Smooth muscle cell (in vitro differentiated cells): ENCODE results near the gene CHRM5. TPM values are rescaled to one million over a fixed set of nuclear protein-coding genes. Genes with fewer than 3 reads are reported as not detected.

ENCODE experiments used
- DNase-seq: peaks from one replicate; lab custom pipeline; 2025; ENCODE audit not compliant: unreplicated experiment; lab: John Stamatoyannopoulos, UW
- H2AFZ ChIP-seq: fragments of 200-600 bp; sonication (generic); 2 replicates; pipeline ENCODE4 v1.6.0; 2016; ENCODE audit warnings: antibody characterized with exemption, low read depth, mild to moderate bottlenecking
- H3F3A ChIP-seq: fragments of 200-600 bp; sonication (generic); 2 replicates; pipeline ENCODE4 v1.6.0; 2017; ENCODE audit warnings: antibody characterized with exemption, low read depth
- H3K27ac ChIP-seq: fragments of 200-600 bp; sonication (generic); 2 replicates; pipeline ENCODE4 v1.5.1; 2016; ENCODE audit warnings: low read depth, mild to moderate bottlenecking
- H3K27me3 ChIP-seq: fragments of 200-600 bp; sonication (generic); 2 replicates; pipeline ENCODE4 v1.6.1; 2016; ENCODE audit warnings: low read depth, mild to moderate bottlenecking
- H3K36me3 ChIP-seq: fragments of 200-600 bp; sonication (generic); 2 replicates; pipeline ENCODE4 v1.5.1; 2016; ENCODE audit warnings: low read depth
- H3K4me1 ChIP-seq: fragments of 200-600 bp; sonication (generic); 2 replicates; pipeline ENCODE4 v1.5.1; 2016; ENCODE audit warnings: low read depth
- H3K4me2 ChIP-seq: fragments of 200-600 bp; sonication (generic); 2 replicates; pipeline ENCODE4 v1.6.0; 2016; ENCODE audit warnings: mild to moderate bottlenecking
- H3K4me3 ChIP-seq: fragments of 200-600 bp; sonication (generic); 2 replicates; pipeline ENCODE4 v1.5.1; 2016; ENCODE audit warnings: mild to moderate bottlenecking
- H3K79me2 ChIP-seq: fragments of 200-600 bp; sonication (generic); 2 replicates; pipeline ENCODE4 v1.6.0; 2016; ENCODE audit warnings: low read depth, mild to moderate bottlenecking
- H3K9ac ChIP-seq: fragments of 200-600 bp; sonication (generic); 2 replicates; pipeline ENCODE4 v1.6.0; 2016; ENCODE audit warnings: low read depth
- H3K9me3 ChIP-seq: fragments of 200-600 bp; sonication (generic); replicated peaks from 2 replicates; pipeline ENCODE4 v1.5.1; 2016; ENCODE audit warnings: low read depth
- H4K20me1 ChIP-seq: fragments of 200-600 bp; sonication (generic); 2 replicates; pipeline ENCODE4 v1.6.0; 2016; ENCODE audit warnings: low read depth
- WGBS: methylation state at CpG from one replicate; pipeline ENCODE4 v1.1.7; 2016; ENCODE audit warnings: low lambda C conversion rate; 5-methylcytosine and 5-hydroxymethylcytosine counted together
- polyA plus RNA-seq: library from polyadenylated mRNA; unstranded; fragments of >200 nt; fragmentation: Nextera tagmentation; extraction: Ambion mirVana; gene quantifications from 2 replicates; pipeline ENCODE4 v1.2.1, GENCODE V29; 2016
- total RNA-seq: library from RNA; depleted of rRNA; stranded (reverse); fragments of >200 nt; gene quantifications from 2 replicates; pipeline ENCODE4 v1.2.3, GENCODE V29; 2014
- TF ChIP-seq, protein P1 (sequence below): fragments of 200-600 bp; sonication (generic); IDR thresholded peaks from 2 replicates; pipeline ENCODE4 v1.5.1; 2017; ENCODE audit warnings: borderline replicate concordance, mild to moderate bottlenecking, antibody characterized with exemption; ENCODE audit not compliant: insufficient read depth, poor library complexity, severe bottlenecking

CHRM5 gene
- total and polyA plus RNA-seq, 2 experiments from 2014 or later, result 0.05 TPM; not detected in 1

DNA sequence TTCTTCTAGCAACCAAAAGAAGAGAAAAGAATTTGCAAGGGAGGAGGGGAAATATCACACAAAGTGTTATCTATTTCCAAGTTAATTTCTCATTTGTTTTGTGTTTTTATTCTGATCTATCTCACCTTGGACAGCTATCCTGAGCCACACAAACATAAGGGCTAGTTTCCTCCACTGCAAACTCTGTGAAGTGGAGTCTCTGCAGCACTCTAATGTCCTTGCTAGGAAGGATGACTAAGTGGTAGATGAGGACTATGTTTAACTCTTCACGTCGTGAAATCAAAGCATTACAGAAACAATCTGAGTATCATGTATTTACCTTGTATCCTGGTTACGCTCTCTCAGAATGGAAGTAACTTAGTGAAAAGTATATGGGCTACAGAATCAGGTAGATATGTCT is 33.9 kb upstream of the CHRM5 start:
- H3K79me2 ChIP-seq, result no peaks in the 10 kb centered on the region
- H3K9me3 ChIP-seq, result no peaks in the 10 kb centered on the region
- DNase-seq, result no peak
- H3K4me2 ChIP-seq, result no peak overlapping the region
- H3F3A ChIP-seq, result no peaks in the 10 kb centered on the region
- H4K20me1 ChIP-seq, result no peaks in the 10 kb centered on the region
- H3K36me3 ChIP-seq, result no peaks in the 10 kb centered on the region
- no peaks in the 10 kb centered on the region for H3K4me1 ChIP-seq
- H3K27ac ChIP-seq, result no peak overlapping the region
- H3K4me3 ChIP-seq, result no peak overlapping the region
- WGBS, result 77% methylated on average over 3 of the region's 3 CpGs
- no peaks in the 10 kb centered on the region for H3K27me3 ChIP-seq
- no peak overlapping the region for H2AFZ ChIP-seq
- TF ChIP-seq, protein P1, sequence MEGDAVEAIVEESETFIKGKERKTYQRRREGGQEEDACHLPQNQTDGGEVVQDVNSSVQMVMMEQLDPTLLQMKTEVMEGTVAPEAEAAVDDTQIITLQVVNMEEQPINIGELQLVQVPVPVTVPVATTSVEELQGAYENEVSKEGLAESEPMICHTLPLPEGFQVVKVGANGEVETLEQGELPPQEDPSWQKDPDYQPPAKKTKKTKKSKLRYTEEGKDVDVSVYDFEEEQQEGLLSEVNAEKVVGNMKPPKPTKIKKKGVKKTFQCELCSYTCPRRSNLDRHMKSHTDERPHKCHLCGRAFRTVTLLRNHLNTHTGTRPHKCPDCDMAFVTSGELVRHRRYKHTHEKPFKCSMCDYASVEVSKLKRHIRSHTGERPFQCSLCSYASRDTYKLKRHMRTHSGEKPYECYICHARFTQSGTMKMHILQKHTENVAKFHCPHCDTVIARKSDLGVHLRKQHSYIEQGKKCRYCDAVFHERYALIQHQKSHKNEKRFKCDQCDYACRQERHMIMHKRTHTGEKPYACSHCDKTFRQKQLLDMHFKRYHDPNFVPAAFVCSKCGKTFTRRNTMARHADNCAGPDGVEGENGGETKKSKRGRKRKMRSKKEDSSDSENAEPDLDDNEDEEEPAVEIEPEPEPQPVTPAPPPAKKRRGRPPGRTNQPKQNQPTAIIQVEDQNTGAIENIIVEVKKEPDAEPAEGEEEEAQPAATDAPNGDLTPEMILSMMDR, result no peak
- no peak overlapping the region for H3K9ac ChIP-seq

DNA sequence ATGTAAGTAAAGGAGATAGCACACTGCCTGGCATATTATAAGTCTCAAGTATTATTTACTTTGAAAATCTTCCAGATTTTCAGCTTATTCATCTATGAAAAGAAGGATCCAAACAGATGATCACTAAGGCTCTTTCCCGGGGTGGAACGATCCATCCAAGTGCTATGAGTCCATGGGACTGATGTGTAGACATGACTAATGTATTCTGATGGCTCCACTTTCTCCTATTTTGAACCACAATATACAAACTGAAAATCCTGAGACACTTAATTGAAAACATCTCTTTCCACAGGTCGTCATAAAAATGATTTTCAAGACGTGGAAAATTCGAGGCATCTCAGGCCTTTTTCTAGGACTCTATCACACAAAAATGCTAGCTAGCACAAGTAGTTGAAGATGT is 33.4 kb upstream of the CHRM5 start:
- Histone ChIP-seq H3K4me2 (no peak overlapping the region), H3K9me3 (no peaks in the 10 kb centered on the region), H2AFZ (no peak overlapping the region), H3K27me3 (no peaks in the 10 kb centered on the region), H3K79me2 (no peaks in the 10 kb centered on the region), H3F3A (no peaks in the 10 kb centered on the region), H4K20me1 (no peaks in the 10 kb centered on the region), H3K4me1 (no peaks in the 10 kb centered on the region), H3K27ac (no peak overlapping the region), H3K4me3 (no peak overlapping the region), H3K36me3 (no peaks in the 10 kb centered on the region), H3K9ac (no peak overlapping the region)
- 91% methylated on average over 5 of the region's 5 CpGs for WGBS
- DNase-seq, result no peak
- TF ChIP-seq, protein P1, result no peak

DNA sequence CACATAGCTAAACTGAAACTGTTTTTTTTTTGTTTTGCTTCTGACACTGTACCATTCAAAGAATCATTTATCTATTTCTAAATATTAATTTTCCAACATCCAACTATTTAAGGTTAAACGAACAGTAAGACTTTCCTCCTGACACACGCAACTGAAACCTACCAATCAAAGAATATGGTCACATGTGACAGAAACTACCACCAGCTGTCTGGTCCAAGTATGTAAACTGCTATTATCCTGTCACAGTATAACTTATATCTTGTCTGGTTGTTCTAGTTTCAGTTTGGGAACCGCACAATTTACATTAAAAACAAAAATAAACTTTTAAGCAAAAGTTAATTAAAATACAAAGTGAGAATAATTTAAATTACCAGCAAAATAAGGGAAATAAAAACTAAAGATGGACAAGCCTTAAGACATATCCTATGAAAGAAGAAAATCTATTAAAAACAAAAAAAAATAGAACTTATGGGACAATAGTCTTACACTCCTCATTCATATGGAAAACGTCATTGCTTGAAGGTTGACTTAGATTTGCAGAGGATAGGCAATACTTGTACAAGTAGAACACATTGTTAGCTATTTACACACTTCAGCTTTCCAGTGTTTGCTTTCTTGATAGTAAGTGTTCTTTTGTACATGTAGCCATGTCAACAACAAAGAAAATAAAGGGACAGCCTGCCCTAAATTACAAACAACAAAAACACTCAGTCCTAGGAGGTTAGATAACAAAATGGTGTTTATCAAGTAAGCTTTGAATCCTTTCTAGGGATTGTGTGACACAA is 26.8 kb upstream of the CHRM5 start:
- Histone ChIP-seq H3K9me3 (no peaks in the 10 kb centered on the region), H2AFZ (no peak overlapping the region), H3F3A (no peaks in the 10 kb centered on the region), H3K79me2 (no peaks in the 10 kb centered on the region), H3K27me3 (no peaks in the 10 kb centered on the region), H3K4me3 (no peak overlapping the region), H3K4me2 (no peak overlapping the region), H4K20me1 (no peaks in the 10 kb centered on the region), H3K36me3 (no peaks in the 10 kb centered on the region), H3K4me1 (no peaks in the 10 kb centered on the region), H3K27ac (no peak overlapping the region), H3K9ac (no peak overlapping the region)
- DNase-seq, result no peak
- WGBS, result 89% methylated on average over 4 of the region's 4 CpGs
- TF ChIP-seq, protein P1, result no peak

DNA sequence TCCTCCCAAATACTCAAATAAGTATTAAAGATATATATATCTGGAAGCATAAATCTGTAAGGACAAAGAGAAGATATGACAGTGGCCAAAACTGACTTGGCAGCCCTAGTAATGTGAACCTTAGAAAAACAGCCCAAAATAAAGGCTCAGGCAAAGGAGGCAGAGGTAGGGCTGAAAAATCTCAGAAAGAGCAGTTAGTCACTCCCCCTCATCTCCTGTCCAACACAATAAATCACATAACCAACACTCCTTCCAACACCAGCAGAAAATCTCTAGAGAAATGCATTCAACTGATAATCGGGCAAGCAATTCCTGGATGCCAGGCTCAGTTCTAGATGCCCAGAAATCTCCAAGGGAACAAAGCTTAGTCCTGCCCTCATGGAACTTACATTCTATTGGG is 22.1 kb upstream of the CHRM5 start:
- Histone ChIP-seq H3K9me3 (no peaks in the 10 kb centered on the region), H3K27me3 (no peaks in the 10 kb centered on the region), H2AFZ (no peak overlapping the region), H3K4me2 (no peak overlapping the region), H4K20me1 (no peaks in the 10 kb centered on the region), H3F3A (no peaks in the 10 kb centered on the region), H3K36me3 (no peaks in the 10 kb centered on the region), H3K9ac (no peak overlapping the region), H3K27ac (no peak overlapping the region), H3K4me1 (no peaks in the 10 kb centered on the region), H3K79me2 (no peaks in the 10 kb centered on the region), H3K4me3 (no peak overlapping the region)
- TF ChIP-seq, protein P1, result no peak
- no peak for DNase-seq
- WGBS, result 96% methylated on average over 1 of the region's 1 CpG
